ENCODE results near the gene AHRR. TPM values are rescaled to one million over a fixed set of nuclear protein-coding genes. Genes with fewer than 3 reads are reported as not detected.

Gene AHRR
- total RNA-seq, 1 donor from 2014 or later = 6.1 TPM

GRCh38 chr5:321726-322251 is 275 bp downstream of the AHRR start:
- ATAC-seq (ENCODE audit: low read depth) (no peak), DNase-seq (no peak)
- ChIA-PET POLR2A (interaction anchor here (0.7 kb wide), 1 partner anchor 104 kb away, joined by 3 read pairs; no protein-coding TSS in a partner anchor), CTCF (interaction anchor here (2.3 kb wide), 1 partner anchor 109 kb away, joined by 9 read pairs; no protein-coding TSS in a partner anchor)
- TF ChIP-seq CTCF (IDR thresholded peaks at IDR 0.05) = no peak
- H3K27me3 Mint-ChIP-seq = peaks cover 29% of the 10 kb centered on the region
- peaks cover 19% of the 10 kb centered on the region for H3K4me1 Mint-ChIP-seq
- H3K4me3 Mint-ChIP-seq = no peak overlapping the region
- H3K36me3 Mint-ChIP-seq (ENCODE audit: low read depth) = no peaks in the 10 kb centered on the region
- H3K27ac Mint-ChIP-seq = no peak overlapping the region
- intact Hi-C loops (cut with micrococcal nuclease) = no loop called here
- H3K9me3 Mint-ChIP-seq = no peaks in the 10 kb centered on the region

- H3K4me3 Mint-ChIP-seq = peak overlapping the region; percentile 58
- peaks cover 29% of the 10 kb centered on the region for H3K27me3 Mint-ChIP-seq
- DNase-seq (no peak), ATAC-seq (ENCODE audit: low read depth) (no peak)
- intact Hi-C loops (cut with micrococcal nuclease) = no loop called here
- CTCF ChIA-PET = no interaction called here
- no peaks in the 10 kb centered on the region for H3K36me3 Mint-ChIP-seq (ENCODE audit: low read depth)
- H3K4me1 Mint-ChIP-seq = peaks cover 15% of the 10 kb centered on the region
- no peak for TF ChIP-seq CTCF (IDR thresholded peaks at IDR 0.05)
- no peaks in the 10 kb centered on the region for H3K9me3 Mint-ChIP-seq
- POLR2A ChIA-PET = no interaction called here
- H3K27ac Mint-ChIP-seq = no peak overlapping the region
Observed at GRCh38 chr5:322281-322941, 897 bp downstream of the AHRR start.

- no peak for TF ChIP-seq CTCF (IDR thresholded peaks at IDR 0.05)
- peaks cover 15% of the 10 kb centered on the region for H3K4me1 Mint-ChIP-seq
- H3K9me3 Mint-ChIP-seq = no peaks in the 10 kb centered on the region
- H3K36me3 Mint-ChIP-seq (ENCODE audit: low read depth) = no peaks in the 10 kb centered on the region
- ChIA-PET POLR2A (no interaction called here), CTCF (no interaction called here)
- H3K27me3 Mint-ChIP-seq = peaks cover 29% of the 10 kb centered on the region
- intact Hi-C loops (cut with micrococcal nuclease) = no loop called here
- peak overlapping the region; percentile 58 for H3K4me3 Mint-ChIP-seq
- DNase-seq = no peak
- no peak for ATAC-seq (ENCODE audit: low read depth)
- H3K27ac Mint-ChIP-seq = no peak overlapping the region
Observed at GRCh38 chr5:322942-323879, 1.7 kb downstream of the AHRR start.

GRCh38 chr5:324736-325612 is 3.5 kb downstream of the AHRR start:
- Mint-ChIP-seq H3K9me3 (no peaks in the 10 kb centered on the region), H3K36me3 (ENCODE audit: low read depth) (no peaks in the 10 kb centered on the region), H3K4me1 (peaks cover 9% of the 10 kb centered on the region), H3K27me3 (peaks cover 24% of the 10 kb centered on the region), H3K4me3 (no peak overlapping the region), H3K27ac (no peak overlapping the region)
- CTCF ChIA-PET = no interaction called here
- POLR2A ChIA-PET = no interaction called here
- TF ChIP-seq CTCF (IDR thresholded peaks at IDR 0.05) = no peak
- intact Hi-C loops (cut with micrococcal nuclease) = no loop called here
- DNase-seq (no peak), ATAC-seq (ENCODE audit: low read depth) (no peak)

Data from activated B cell treated with CpG ODN at 0.5 μM for 24 hours (primary cell).